Colonic mucosa (tissue), 4 donors: ENCODE results near the gene SCTR. TPM values are rescaled to one million over a fixed set of nuclear protein-coding genes. Genes with fewer than 3 reads are reported as not detected.

Source experiments
- DNase-seq: peaks from one replicate; pipeline ENCODE4 v3.0.0-alpha.2; 2020
- H3K27ac ChIP-seq: fragments of 200-600 bp; one replicate; pipeline ENCODE4 v1.8.0; 2021
- H3K27me3 ChIP-seq: fragments of 200-600 bp; one replicate; pipeline ENCODE4 v1.8.0; 2021
- H3K36me3 ChIP-seq: fragments of 200-600 bp; one replicate; pipeline ENCODE4 v1.8.0; 2021
- H3K4me1 ChIP-seq: fragments of 200-600 bp; one replicate; pipeline ENCODE4 v1.8.0; 2021; ENCODE audit warnings: mild to moderate bottlenecking
- H3K4me3 ChIP-seq: fragments of 200-600 bp; one replicate; pipeline ENCODE4 v1.8.0; 2021
- H3K9ac ChIP-seq, 2 donors: one replicate each; pipeline ENCODE4 v1.7.0; 2013; ENCODE audit warnings: control low read depth in 2 of 2, low read depth in 2 of 2, low read length in 2 of 2
- H3K9me3 ChIP-seq: fragments of 200-600 bp; one replicate; pipeline ENCODE4 v1.8.0; 2021
- CTCF ChIP-seq: fragments of 200-600 bp; IDR thresholded peaks from one replicate; pipeline ENCODE4 v1.8.0; 2022; ENCODE audit warnings: antibody characterized with exemption, mild to moderate bottlenecking
- intact Hi-C: fragments of 100-400 bp; cut with DNase I; formaldehyde crosslinking; loops from one replicate; pipeline ENCODE4 v1.14.1; 2022
- total RNA-seq, 2 donors: library from RNA; stranded (reverse); fragmentation: NEBNext Ultra II Directional in 1 of 2; extraction: Animal tissue kit (Norgen Biotek cat#: 25700) in 1 of 2; gene quantifications; one replicate each; pipeline ENCODE4 v1.2.1, GENCODE V29; 2021
- donor health status: healthy.
- donor health status: DM: no; HTN: no; CAD: no.
- donor health status: DM: no; HTN: no; CAD: no.

The SCTR gene
- total RNA-seq, result under 1 TPM; 0.25 to 0.27 TPM

GRCh38 chr2:119523952-119524694 lies at the start of gene SCTR:
SCTR (minus strand) TSS chr2:119524483; CDS start chr2:119524226, 257 bp downstream.
- TF ChIP-seq CTCF, result no peak
- Histone ChIP-seq H3K9me3 (no peaks in the 10 kb centered on the region), H3K36me3 (no peaks in the 10 kb centered on the region), H3K9ac (no peak within 1 kb of the TSS), H3K4me1 (no peaks in the 10 kb centered on the region), H3K27ac (no peak within 1 kb of the TSS), H3K27me3 (peaks cover 21% of the 10 kb centered on the region), H3K4me3 (no peak within 1 kb of the TSS)
- intact Hi-C loops, result no loop called here
- DNase-seq, result no peak

GRCh38 chr2:119567292-119567691 lies 43.0 kb upstream of the SCTR start:
- DNase-seq, result no peak

GRCh38 chr2:119565481-119565880 lies 41.2 kb upstream of the SCTR start:
- intact Hi-C loops, result no loop called here
- no peak for DNase-seq
- Histone ChIP-seq H3K4me3 (no peak overlapping the region), H3K27me3 (no peaks in the 10 kb centered on the region), H3K4me1 (no peaks in the 10 kb centered on the region), H3K36me3 (no peaks in the 10 kb centered on the region), H3K27ac (no peak overlapping the region), H3K9ac (no peak overlapping the region), H3K9me3 (no peaks in the 10 kb centered on the region)
- no peak for TF ChIP-seq CTCF

More at GRCh38 chr2:119567292-119567691, 43.0 kb upstream of the SCTR start:
- no peak overlapping the region for H3K9ac ChIP-seq
- no peak for TF ChIP-seq CTCF
- H3K36me3 ChIP-seq, result no peaks in the 10 kb centered on the region
- no peaks in the 10 kb centered on the region for H3K4me1 ChIP-seq
- no peaks in the 10 kb centered on the region for H3K9me3 ChIP-seq
- H3K27ac ChIP-seq, result no peak overlapping the region
- H3K27me3 ChIP-seq, result no peaks in the 10 kb centered on the region
- no peak overlapping the region for H3K4me3 ChIP-seq
- intact Hi-C loops, result no loop called here

GRCh38 chr2:119553687-119554344 lies 29.5 kb upstream of the SCTR start:
- TF ChIP-seq CTCF, result no peak
- H3K9ac ChIP-seq, result no peak overlapping the region
- no peaks in the 10 kb centered on the region for H3K27me3 ChIP-seq
- H3K36me3 ChIP-seq, result no peaks in the 10 kb centered on the region
- intact Hi-C loops, result no loop called here
- no peak overlapping the region for H3K4me3 ChIP-seq
- no peak for DNase-seq
- H3K9me3 ChIP-seq, result no peaks in the 10 kb centered on the region
- H3K4me1 ChIP-seq, result no peaks in the 10 kb centered on the region
- H3K27ac ChIP-seq, result no peak overlapping the region

- Histone ChIP-seq H3K9me3 (no peaks in the 10 kb centered on the region), H3K4me3 (no peak overlapping the region), H3K4me1 (no peaks in the 10 kb centered on the region), H3K27me3 (no peaks in the 10 kb centered on the region), H3K27ac (no peak overlapping the region), H3K36me3 (no peaks in the 10 kb centered on the region), H3K9ac (no peak overlapping the region)
- no peak for DNase-seq
- intact Hi-C loops, result no loop called here
- TF ChIP-seq CTCF, result no peak
These were observed 28.6 kb upstream of the SCTR start for GRCh38 chr2:119552902-119553301.
